ENCODE results near the gene TNP2.
"Not testable (repeated sequence)": the region's sequence is repeated elsewhere in the genome, so short reads cannot be mapped to it uniquely, and the experiment has no call there.

TNP2 gene

DNA sequence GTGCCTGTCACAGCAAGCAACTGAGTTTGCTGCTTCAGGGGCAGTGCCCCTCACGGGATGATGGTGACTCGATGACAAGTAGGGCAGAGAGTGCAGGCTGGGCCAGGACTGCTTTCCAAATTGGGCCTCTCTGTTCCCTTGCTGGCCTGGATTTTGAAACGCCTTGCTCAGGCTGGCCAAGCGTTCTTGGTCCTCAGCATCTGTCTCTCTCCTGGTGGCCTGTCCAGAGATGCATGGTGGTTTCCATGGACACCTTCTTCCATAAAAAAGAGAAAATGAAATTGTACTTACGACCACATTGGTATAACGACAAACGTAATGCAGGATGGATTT lies 31.4 kb upstream of the TNP2 start:
- no peak for DNase-seq

DNA sequence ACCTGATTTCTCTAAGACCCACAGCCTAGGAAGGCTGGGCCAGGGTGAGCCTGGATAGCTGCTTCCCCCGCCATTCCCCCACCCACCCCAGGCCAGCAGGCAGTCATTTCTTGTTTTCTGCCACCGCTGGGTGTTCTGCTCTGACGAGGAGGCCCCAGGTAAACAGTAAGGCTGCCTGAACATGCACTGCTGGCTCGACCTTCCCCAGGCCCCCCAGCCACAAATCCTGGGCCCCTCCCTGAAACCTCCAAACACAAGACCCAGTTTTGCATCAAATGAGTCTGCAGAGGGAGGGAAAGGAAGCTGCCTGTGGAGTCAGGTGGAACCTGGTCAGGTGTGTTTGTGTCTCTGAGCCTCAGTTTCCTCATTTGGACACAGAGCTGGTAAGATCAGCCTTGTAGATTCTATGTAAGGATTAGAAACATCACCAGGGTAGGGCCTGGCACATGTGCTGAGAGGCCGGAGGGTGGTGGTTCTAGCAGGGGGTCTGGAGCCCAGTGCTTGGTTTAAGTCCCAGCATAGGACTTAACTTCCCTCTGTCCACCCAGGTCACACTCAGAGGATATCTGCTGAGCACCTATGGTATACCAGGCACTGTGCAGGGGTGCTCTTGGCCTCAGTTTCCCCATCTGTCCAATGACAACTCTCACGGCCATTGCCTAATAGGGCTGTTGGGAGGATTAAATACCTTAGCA lies 30.9 kb upstream of the TNP2 start:
- no peak for DNase-seq

DNA sequence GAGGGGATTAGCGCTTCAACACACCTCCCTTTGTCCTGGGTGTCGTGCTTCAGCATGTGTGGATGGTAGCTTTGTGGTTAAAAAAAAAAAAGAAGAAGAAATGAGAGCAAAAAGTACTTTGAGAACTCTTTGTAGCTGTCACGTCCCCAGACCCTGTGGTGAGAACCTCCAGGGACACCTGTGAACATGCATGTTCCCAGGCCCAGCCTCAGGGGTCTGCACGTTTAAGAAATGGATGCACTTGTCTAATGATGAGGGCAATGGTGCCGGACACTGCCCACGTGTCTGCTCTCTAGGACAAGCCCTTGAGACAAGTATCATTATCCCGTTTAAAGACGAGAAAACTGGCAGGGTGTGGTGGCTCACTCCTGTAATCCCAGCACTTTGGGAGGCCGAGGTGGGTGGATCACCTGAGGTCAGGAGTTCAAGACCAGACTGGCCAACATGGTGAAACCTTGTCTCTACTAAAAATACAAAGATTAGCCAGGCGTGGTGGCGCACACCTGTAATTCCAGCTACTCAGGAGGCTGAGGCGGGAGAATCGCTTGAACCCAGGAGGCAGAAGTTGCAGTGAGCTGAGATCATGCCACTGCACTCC lies 29.9 kb upstream of the TNP2 start:
- DNase-seq = not testable (repeated sequence)

DNA sequence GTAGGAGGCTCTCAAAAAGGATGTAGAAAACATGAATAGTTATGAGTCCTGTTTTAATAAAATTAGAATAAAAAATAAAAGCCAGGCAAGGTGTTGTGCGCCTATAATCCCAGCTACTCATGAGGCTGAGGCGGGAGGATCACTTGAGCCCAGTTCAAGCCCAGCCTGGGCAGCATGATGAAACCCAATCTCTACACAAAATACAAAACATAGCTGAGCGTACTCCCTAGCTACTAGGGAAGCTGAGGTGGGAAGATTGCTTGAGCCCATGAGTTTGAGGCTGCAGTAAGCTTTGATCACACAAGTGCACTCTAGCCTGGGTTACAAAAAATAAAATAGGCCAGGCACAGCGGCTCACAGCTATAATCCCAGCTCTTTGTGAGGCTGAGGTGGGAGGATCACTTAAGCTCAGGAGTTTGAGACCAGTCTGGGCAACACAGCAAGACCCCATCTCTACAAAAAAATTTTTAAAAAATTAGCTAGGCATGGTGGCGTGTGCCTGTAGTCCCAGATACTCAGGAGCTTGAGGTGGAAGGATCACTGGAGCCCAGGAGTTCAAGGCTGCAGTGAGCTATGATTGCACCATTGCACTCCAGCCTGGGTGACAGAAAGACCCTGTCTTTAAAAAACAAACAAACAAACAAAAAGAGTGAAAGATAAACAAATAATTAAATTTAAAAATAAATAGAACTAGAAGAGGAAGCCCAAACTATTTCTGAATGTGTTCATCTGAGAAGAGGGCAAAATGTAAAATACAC lies 29.2 kb upstream of the TNP2 start:
- DNase-seq = no peak

DNA sequence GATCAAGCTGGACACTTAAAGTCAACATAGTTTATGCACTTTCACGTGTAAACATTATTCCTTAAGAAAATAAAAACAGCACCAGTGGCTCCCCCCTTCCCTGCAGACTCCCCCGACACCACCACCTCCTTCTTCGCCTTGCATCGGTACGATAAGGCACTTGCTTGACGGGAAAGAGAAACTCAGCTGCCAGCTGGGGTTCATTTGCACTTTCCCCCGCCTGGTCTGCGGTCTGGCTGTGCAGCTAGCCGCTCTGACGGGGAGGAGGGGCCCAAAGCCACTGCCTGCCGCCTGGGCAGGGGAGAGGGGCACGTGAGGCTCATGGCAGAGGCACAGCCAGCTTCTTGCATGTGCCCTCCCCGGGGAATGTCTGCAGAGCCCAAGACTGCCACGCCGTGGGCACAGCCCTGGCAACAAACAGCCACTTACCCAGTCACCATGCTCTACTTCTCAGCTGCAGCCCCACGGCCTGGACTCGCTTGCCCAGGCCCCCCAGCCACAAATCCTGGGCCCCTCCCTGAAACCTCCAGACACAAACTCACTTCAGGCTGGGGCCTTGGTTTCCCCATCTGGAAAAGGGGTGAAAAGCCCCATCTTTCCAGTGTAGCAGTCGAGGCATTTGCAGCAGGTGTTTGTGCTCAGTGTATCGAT lies 28.5 kb upstream of the TNP2 start:
- peak in 54 of 56 donors; percentile 4 to 83 (median 57) for DNase-seq

DNA sequence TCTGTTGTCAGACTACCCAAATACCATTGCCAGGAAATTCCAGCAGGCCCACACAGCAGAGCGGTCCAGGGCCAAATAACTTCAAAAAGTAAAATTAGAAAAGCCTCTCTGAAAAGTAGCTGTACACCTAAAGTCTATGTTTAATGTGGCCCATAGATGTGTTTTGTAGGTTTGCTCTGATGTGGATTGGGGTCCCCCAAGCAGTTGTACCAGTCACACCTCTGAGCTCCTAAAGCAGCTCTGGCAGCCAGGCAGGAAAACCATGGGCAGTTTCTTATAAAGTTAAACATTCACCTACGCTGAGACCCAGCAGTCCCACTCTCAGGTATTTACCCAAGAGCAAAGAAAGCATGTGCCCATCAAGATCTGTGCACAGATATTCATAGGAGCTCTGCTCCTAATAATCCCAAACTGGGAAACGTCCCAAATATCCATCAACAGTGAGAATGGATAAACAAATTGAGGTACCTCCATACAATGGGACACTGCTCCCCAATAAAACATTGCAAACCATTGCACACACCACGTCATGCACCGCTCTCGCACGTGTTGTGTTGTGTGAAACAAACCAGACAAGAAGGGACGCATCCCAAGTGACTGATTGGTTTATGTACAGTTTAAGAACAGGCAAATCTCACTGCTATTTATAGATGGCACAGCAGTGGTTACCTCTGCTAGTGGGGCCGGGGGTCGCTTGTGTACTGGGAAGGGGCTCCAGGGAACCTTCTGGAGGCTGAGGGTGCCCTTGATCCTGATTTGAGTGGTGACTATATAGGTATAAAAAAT lies 27.8 kb upstream of the TNP2 start:
- no peak for DNase-seq

DNA sequence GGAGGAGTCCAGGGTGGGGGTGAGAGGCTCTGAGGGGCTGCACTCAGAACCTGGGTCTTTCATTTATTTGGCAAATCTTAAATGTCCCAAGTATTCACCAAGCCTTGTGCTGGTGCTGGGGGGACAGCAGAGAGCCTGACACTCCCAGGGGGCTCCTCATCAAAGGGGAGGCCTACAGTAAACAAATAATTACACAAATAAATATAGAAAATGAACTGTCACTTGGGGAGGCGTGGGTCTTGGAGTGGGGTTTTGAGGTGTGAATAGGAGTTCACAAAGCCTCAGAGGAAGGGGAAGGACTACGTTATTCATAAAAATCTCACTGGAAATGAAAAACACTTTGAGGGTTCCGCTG lies 27.2 kb upstream of the TNP2 start:
- DNase-seq = no peak

DNA sequence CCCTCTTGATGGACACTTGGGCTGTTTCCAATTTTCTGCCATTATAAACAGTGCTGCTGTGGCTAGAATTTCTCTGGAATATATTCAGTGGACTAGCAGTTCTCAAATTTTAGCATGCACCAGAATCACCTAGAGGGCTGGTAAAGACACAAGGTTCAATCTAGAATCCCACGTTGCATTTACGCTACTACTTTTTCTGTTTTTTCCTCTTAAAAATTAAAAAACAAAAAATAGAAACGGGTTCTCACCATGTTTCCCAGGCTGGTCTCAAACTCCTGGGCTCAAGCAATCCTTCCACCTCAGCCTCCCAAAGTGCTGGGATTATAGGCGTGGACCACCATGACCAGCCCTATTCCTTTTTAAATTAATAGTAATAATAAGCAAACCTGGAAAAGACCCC lies 26.5 kb upstream of the TNP2 start:
- DNase-seq = no peak

DNA sequence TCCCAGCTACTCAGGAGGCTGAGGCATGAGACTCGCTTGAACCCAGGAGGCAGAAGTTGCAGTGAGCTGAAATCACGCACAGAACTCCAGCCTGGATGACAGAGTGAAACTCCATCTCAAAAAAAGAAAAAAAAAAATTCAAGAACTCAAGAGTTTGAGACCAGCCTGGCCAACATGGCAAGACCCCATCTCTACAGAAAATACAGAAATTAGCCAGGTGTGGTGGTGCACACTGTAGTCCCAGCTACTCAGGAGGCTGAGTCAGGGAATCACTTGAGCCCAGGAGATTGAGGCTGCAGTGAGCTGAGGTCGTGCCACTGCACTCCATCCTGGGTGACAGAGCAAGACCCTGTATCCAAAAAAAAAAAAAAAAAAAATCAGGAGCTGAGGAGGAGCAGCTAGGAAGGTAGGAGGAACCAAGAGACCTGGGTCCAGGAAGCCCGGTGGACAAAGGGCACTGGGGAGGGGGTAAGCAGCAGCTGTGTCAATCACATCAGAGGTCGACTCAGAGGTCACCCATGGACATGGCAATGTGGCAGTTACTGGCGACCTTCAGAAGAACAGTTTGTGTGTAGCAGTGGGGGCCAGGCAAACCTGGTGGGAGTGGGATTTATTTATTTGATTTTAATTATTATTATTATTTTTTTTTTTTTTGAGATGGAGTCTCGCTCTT lies 23.1 kb upstream of the TNP2 start:
- DNase-seq = no peak

DNA sequence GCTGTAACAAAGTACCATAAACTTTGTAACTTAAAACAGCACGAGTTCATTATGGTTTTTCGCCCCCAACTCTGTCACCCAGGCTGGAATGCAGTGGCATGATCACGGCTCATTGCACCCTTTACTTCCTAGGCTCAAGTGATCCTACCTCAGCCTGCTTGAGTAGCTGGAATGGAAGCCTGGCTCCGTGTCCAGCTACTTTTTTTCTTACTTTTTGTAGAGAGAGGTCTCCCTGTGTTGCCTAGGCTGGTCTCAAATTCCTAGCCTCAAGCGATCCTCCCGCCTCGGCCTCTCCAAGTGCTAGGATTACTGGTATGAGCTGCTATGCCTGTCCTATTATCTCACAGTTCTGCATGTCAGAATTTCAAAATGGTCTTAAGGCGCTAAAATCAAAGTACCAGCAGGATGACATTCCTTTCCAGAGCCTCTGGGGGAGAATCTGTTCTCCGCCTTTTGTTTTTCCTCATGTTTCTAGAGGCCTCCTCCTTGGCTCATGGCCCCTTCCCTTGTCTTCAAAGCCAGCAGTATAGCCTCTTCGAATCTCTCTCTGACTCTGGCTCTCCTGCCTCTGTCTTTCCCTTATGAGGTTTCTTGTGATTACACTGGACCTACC lies 22.1 kb upstream of the TNP2 start:
- DNase-seq = no peak

DNA sequence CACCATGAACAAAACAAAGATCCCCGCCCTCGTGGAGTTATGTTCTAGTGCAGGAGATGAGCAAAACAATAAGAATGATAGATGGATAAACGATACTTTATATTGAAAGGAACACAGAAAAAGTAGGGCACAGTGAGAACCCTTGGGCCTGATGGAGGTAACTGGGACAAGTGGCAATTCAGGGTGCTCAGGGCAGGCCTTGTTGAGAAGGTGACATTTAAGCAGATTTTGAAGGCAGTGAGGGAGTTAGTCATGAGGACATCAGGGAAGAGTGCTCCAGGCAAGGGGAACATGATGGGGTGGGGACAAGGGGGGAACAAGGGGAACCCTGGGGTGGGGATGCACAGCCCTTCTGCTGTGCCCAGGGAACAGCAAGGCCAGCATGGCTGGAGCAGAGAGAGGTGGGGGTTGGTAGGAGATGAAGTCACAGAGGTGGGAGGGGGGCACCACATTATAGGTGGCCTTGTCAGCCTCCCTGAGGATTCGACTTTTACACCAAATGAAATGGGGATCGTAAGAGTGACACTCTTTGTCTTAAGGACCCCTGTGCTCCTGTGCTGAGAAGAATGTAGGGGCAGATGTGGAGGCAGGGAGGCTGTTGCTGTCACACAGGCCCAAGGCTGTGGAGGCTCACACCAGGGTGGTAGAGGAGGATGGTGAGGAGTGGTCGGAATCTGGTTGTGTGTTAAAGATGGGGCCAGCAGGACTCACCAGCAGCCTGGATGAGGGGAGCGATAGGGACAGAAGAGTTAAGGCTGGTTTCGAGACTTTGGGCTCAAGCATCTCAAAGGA lies 21.2 kb upstream of the TNP2 start:
- no peak for DNase-seq

DNA sequence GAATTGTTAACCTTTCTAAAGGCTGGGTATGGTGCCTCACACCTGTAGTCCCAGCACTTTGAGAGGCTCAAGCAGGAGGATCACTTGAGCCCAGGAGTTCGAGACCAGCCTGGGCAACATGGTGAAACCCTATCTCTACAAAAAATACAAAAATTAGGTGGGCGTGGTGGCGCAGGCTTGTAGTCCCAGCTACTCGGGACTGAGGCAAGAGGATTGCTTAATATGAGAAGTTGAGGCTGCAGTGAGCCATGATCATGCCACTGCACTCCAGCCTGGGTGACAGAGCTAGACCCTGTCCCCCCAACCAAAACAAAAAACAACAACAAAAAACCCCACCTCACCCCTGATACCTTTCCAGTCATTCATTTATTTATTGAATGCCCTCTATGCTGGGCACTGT lies 20.6 kb upstream of the TNP2 start:
- not testable (repeated sequence) for DNase-seq

DNA sequence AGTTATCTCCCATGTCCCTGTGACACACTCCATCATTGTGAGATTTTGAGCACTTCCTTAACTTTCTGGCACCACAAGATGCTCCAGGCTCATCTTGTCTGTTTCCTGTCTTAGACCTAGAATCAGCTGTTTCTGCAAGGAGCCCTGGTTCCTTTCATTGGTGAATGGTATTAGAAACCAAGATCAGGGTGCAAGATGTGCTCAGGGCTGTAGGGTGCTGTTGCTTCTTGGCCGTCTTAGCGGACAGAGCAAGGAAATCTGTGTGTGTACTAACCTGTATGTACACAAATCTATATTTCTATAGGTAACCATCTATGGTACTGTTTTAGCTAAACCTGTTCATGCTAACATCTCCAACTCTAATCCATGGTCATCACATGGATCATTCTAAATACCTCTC lies 20.1 kb upstream of the TNP2 start:
- no peak for DNase-seq

DNA sequence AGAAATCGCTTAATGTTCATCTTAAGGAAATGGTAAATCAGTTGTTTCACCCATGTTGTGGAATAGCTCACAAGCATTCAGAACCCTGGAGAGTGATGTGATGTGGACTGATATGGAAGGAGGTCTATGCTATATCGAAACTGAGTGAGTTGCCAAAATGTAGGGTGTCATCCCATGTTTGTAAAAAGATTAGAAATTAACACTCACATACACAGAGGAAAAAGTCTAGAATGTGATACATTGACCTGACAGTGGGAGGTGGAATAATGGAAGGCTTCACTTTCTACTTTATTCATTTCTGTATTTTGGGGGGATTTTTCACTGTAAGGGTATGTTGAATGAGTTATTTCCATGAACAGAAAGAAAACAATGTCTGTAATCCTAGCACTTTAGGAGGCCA lies 16.7 kb upstream of the TNP2 start:
- DNase-seq = no peak

DNA sequence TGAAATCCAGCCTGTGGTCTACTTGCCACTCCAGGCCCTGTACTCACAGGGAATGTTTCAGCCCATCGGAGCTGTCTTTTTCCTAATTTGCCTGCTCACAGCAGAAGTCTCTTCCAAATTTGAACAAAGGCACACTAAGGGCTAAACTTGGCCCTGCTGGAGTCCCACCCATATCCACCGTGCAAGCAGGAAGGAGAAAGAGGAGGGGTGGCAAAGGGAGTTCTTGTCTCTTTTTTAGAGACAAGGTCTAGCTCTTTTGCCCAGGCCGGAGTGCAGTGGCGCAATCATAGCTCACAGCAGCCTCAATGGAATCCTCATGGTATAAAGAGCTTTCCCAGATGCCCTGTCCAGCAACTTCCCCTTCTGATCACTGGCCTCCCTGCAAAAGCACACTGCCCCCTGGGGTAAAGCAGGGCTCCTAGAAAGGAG lies 14.7 kb upstream of the TNP2 start:
- no peak for DNase-seq

DNA sequence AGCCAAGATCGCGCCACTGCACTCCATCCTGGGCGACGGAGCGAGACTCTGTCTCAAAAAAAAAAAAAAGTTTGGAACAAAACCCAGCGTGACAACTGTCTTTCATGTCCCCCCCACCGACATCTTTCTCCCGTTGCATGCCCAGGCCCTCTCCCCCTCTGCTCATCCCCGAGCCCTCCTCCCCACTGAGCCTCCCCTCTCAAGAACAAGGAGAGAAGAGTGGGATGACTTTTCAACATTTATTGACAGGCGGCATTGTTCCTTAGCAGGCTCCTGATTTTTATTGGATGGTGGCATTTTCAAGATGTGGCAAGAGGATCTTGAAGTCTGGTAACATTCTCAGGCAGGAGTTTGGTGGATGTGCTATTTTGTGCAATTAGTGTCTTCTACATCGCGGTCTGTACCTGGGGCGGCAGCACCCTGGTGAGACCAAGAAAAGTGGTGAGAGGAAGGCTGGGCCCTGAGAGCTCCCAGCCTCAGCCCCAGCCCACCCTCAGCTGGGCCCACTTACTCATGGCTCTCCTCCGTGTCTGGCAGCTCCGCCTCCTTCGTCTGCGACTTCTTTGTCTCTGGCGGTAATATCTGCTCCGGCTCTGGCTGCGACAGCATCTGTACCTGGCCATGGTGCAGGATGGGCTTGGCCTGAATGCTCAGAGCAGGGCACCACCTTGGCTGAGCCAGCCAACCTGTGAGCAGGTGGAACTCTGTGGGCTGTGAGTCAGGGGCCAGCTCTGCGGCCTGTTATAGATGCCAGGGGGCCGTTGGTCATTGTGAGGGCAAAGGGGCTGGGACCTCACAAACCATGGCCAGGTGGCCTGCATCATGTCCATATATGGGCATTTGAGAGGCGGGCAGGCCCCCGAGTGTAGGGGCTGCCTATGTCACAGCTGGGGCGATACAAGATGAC lies 11.7 kb upstream of the TNP2 start, which contains the start of gene PRM1:
Gene PRM1 (minus strand): TSS at position 715 of the 907 bp plus-strand sequence. CDS start 92 bp downstream, at position 623.
- no peak for DNase-seq

DNA sequence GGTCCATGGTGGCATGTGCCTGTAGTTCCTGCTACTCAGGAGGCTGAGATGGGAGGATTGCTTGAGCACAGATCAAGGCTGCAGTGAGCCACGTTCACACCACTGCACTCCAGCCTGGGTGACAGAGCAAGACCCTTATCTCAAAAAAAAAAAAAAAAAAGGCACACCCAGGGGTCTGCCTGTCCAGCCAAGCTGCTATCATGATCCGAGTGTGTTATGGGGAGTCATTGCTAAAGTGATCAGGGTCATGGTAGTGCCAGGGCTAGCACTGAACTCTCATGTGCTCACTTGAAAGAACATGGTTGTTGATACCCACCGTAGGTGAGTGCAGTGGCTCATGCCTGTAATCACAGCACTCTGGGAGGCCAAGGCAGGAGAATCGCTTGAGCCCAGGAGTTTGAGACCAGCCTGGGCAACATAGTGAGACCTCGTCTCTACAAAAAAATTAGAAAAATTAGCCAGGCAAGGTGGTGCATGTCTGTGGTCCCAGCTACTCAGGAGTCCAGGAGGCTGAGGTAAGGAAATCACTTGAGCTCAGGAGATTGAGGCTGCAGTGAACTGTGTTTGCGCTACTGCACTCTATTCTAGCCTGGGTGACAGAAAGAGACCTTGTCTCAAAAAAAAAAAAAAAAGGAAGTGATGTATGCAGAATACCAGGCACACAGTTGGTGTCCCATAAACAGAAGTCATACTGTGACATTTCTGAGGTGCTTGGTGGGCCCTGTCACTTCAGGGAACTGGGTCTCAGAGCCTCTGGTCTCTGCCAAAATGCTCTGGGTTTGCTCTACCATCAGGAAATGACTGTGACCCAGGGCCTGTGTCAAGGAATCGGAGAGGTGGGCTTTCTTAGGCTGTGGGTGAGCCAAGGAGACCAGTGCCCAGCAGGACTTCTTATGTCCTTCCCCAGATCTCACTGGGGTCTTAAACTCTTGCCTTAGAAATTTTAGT lies 9.8 kb upstream of the TNP2 start:
- DNase-seq = no peak

Data from amygdala (tissue), 56 donors.